ENCODE measurements around the gene FAM162B.
"Not testable (repeated sequence)": the region's sequence is repeated elsewhere in the genome, so short reads cannot be mapped to it uniquely, and the experiment has no call there.

The FAM162B gene

DNA sequence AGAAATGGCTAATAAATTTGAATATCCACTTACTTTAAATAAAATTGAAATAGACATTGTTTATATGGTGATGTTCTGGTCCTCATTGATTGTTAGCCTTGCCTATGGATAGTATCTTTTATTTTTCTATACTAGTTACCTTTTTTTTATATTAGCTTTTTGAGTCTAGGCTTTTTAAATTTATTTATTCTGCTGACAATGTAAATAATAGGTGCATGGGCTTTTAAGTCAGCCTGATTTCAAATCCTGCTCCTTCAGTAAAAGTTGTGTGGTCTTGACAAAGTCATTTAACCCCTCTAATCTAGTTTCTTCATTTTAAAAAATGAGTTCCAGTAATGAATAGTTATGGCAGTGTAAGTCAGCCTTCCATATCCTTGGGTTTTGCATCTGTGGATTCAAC is 38.6 kb downstream of the FAM162B start:
- H3K4me3 ChIP-seq (ENCODE audit: low read length) = no peak overlapping the region
- no peak for TF ChIP-seq CTCF (conservative IDR thresholded peaks at IDR 0.05; ENCODE audit: low read length)
- no peak for DNase-seq (ENCODE audit: low read depth)

DNA sequence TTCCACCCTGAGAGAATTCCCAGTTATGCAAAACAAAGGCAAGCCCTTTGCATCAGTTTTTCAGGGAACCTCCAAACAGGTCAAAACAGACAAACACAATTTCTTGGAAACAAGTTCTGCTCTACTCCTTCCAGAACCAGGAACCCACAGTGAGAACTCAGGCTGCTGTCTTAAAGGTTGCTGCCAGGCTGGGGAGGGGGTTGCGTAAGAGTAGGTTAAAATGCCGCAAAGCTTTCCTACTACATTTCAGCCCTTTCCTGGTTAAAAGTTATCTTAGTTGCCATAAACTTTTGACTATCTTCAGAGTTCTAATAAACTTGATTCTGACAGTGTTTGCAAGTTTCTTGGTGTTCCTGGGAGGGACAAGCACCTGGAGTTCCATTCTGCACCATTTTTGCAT is 50.8 kb downstream of the FAM162B start:
- TF ChIP-seq CTCF (conservative IDR thresholded peaks at IDR 0.05; ENCODE audit: low read length) = no peak
- no peak overlapping the region for H3K4me3 ChIP-seq (ENCODE audit: low read length)
- DNase-seq (ENCODE audit: low read depth) = no peak

- no peak for DNase-seq (ENCODE audit: low read depth)
- no peak for TF ChIP-seq CTCF (conservative IDR thresholded peaks at IDR 0.05; ENCODE audit: low read length)
- H3K4me3 ChIP-seq (ENCODE audit: low read length) = no peak overlapping the region
Observed at GRCh38 chr6:116714296-116714695, 51.2 kb downstream of the FAM162B start.

DNA sequence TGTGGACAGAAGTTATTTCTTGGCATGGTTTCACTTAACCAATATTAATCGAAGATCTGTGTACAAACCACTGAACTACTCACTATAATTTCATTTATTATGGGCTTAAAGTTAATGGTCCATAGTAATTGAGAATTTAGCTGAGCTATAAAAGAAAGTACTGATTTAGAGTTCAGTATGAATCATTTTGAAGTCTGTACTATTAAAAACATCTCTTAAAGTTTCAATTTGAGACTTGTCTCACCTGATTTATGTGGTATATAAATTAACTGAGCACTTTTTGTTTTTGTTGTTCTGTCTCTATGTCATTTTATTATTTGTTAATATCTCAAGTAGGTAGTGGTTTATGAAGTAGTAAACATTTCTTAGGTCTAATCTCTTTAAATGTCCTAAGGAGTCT is 59.6 kb downstream of the FAM162B start:
- TF ChIP-seq CTCF (conservative IDR thresholded peaks at IDR 0.05; ENCODE audit: low read length) = no peak
- DNase-seq (ENCODE audit: low read depth) = no peak
- H3K4me3 ChIP-seq (ENCODE audit: low read length) = no peak overlapping the region

DNA sequence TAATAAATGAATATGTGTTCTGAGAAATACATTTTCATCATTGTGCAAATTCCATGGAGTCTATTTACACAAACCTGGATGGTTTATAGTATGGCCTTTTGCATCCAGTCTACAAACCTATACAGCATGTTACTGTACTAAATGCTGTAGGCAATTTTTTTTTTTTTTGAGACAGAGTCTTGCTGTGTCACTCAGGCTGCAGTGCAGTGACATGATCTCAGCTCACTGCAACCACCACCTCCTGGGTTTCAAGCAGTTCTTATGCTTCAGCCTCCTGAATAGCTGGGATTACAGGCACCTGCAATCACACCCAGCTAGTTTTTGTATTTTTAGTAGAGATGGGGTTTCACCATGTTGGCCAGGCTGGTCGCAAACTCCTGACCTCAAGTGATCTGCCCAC is 61.6 kb downstream of the FAM162B start:
- not testable (repeated sequence) for DNase-seq (ENCODE audit: low read depth); H3K4me3 ChIP-seq (ENCODE audit: low read length)

All from AG10803 (cell line).